GM18867 (cell line): ENCODE measurements around the gene DLX4.

Experiments
- ATAC-seq: cut with Tn5 transposase; IDR thresholded peaks from one replicate; pipeline ENCODE4 v1.9.1; 2021; ENCODE audit warnings: mild to moderate bottlenecking, moderate library complexity; ENCODE audit not compliant: unreplicated experiment

DLX4 gene

DNA sequence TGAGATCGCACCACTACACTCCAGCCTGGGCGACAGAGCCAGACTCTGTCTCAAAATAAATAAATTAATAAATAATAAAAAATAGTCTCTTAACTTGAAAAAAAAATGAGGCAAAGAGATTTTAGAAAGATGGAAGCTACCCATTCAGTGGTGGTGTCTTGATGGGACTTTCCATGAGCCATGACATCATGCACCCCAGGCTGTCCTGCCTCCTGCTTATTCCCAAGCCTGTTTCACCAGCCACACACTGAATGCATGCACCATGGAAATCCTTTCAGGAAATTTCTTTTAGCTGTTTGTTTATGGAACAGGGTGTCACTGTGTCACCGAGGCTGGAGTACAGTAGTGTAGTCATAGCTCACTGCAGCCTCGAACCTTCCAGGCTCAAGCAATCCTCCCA lies 34.9 kb downstream of the DLX4 start:
- ATAC-seq = no peak

DNA sequence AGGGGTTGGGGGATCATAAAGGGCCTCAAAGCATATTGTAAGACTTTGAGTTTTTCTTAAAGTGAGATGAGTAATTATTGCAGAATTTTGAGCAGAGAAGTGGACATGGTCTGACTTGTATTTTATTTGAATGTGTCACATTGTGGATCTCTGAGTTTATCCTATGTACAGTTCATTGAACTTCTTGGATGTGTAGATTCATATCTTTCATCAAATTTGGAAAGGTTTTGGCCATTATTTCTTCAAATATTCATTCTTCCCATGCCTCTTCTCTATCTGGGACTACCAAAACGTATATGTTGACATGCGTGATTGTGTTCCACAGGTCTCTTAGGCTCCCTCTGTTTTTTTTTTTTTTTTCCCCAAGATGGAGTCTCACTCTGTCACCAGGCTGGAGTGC lies 40.3 kb downstream of the DLX4 start:
- ATAC-seq = no peak

DNA sequence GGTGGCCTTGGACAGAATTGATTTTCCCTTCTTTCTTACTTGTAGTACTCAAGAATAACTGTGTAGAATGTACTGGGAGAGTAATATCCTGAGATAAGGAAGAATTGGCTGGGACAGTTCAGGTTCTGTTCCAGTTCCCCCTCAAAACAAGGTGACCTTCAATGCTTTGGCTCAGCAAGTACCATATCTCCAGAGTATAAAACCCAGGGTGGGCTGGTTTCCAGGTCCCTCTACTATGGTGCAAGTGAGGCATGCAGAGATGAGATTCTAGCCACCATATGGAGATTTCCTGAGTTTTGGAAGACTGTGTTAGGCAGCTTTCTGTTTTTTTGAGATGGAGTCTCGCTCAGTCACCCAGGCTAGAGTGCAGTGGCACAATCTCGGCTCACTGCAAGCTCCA lies 44.1 kb downstream of the DLX4 start:
- no peak for ATAC-seq

DNA sequence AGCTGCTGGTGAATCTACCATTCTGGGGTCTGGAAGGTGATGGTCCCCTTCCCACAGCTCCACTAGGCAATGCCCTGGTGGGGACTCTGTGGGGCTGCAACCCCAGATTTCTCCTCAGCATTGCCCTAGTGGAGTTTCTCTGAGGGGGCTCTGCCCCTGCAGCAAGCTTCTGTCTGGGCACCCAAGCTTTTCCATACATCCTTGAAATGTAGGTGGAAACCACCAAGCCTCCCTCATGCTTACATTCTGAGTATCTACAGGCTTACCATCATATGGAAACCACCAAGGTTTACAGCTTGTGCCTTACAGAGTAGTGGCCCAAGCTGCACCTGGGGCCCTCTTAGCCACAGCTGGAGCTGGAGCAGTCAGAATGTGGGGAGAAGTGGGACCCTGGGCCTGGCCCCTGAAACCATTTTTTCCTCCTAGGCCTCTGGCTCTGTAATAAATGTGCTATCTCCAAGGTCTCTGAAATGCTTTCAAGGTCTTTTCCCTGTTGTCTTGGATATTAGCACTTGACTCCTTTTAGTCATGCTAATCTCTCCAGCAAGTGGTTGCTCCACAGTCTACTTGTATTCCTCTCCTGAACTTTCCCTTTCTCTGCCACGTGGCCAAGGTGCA lies 45.6 kb downstream of the DLX4 start:
- no peak for ATAC-seq

DNA sequence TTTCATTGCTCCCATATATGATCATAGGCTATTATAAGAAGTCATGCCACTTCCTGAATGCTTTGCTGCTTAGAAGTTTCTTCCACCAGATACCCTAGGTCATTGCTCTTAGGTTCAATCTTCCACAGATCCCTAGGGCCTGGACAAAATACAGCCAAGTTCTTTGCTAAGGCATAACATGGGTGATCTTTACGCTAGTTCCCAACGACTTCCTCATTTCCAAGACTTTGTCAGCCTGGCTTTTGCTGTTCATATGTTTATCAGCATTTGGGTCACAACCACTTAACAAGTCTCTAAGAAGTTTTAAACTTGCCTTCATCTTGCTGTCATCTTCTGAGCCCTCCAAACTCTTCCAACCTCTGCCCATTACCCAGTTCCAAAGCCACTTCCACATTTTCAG lies 46.2 kb downstream of the DLX4 start:
- no peak for ATAC-seq

DNA sequence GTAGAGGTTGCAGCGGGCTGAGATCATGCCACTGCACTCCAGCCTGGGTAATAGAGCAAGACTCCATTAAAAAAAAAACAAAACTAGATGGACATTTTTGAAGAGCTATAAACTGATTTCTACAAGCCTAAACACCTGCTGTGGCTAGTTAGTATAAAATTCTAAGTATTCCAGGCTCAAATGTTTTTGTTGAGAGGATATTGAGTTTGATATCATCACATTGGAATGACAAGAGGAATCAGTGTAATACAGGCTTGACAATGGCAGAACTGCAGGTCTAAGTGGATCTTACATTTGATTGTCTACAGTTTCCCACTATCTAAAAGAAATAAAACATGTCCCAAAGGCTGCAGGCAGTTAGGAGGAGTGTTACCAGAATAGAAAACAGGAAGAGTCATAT lies 49.9 kb downstream of the DLX4 start:
- no peak for ATAC-seq

DNA sequence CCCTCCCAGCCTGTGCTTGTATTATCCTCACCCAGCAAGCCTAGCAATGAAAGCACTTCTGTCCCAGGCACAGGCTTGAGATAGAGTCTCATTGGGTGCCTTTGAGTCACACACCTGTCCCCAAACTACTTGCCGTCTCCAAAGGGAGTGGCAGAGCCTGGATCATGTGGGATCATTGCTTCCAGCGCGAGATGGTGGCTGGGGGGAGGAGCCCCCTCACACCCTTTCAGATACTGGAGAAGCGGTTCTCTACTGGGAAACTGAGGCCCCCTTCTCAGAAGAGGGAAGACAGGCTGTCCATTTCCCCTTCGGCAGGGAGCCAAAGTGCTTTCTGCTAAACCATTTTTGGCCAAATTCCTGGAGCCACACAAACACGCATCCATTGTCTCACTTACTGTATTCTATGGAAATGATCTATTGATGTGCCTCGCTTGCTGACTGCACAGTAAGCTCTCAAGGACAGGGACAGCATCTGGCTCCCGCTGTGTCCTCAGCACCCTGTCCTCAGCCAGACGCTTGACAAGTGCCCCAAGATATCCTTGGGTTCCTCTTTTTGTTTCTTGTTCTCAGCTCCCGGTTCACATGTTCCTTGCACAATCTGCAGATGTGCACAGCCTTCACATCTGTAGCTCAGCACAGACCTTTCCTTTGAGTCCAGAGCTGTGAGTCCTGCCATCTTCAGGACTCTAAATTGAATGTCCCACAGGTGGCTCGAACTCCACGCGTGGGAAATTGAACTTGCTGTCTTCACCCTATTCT lies 52.0 kb downstream of the DLX4 start:
- ATAC-seq = no peak

DNA sequence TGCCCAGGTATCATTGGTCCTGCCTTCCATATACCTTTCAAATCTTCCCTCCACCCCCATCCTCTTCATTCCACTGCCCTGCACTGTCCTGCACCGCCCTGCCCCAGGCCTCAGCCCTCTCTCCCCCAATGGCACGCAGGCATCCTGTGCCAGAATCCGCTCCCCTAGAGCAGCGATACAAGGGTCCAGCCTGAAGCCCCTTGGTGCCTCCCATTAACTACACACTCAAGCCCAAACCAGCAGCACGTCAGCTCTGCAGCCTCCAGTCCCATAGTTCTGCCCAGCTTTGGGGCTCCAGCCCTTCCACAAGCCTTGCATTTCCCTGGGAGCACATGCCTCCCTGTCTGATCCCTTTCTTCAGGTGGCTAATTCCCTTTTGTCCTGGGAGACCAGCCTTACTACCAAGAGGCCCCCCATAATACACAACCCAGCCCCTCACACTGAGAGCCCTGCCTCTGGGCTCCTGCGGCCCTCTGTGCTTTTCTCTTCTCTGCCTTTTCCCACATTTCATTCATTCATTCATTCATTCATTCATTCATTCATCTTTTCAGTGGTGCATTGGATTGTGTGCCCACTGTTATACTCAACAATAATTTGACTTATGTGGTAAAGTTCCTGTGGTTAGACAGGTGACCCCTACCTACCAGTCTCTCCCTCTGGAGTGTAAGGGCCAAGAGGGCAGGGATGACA lies 52.8 kb downstream of the DLX4 start:
- ATAC-seq = no peak

DNA sequence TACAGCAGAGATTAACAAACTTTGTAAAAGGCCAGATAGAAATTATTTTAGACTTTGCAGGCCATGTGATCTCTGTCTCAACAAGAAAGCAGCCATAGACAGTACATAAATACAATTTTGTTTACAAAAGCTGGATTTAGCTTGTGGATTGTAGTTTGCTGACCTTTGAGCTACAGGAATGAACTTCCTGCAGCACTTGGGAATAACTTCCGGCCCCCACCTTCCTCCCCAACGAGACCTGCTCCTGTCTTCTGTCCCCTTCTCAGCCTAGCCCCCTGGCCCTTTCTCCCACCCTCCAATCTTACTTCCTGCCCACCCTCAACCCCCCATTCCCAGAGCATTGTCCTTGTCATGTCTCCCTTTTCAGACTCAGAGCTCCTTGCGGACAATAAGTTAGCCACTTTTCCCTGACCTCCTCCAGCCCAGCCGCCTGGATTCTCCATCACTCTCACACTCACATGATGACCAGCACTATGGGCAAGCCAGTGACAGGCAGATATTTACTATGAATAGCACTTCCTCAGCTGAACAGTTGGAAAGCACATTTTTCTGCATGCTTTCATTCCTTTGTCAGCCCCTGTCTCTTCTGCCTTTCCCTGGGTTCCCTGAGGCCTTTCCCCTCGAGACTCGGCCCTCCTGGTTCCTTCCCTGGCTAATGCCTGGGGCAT lies 53.6 kb downstream of the DLX4 start:
- ATAC-seq = no peak

DNA sequence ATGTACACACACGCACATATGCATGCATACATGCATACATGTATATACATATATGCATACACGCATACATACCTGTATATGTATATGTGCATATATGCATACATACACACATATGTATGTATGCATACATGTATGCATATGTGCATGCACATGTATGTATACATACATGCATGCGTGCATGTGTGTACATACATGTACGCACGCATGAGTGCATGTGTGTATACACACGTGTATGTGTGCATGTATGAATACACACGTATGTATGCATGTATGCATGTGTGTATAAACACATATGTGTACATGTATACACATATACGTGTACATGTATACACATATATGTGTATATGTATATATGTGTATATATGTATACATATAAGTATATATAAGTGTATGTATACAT lies 54.5 kb downstream of the DLX4 start:
- no peak for ATAC-seq
